ENCODE results near the gene CCN6. TPM values are rescaled to one million over a fixed set of nuclear protein-coding genes. Genes with fewer than 3 reads are reported as not detected.
A peak's percentile ranks its signal among the peaks of the same experiment; 100 is the strongest.

CCN6 gene
- total RNA-seq (not detected), polyA plus RNA-seq (ENCODE audit: insufficient read length in 2 of 2) (under 1 TPM; 0.57 to 0.69 TPM)
- long read RNA-seq, donor 1, result 0 reads
- long read RNA-seq, donor 2, result 0 reads
- long read RNA-seq, donor 3, partial matches to known transcripts, result 8 of 8 reads
- long read RNA-seq, donor 3, other reads (novel, unspliced or antisense), result 0 of 8 reads
- long read RNA-seq, donor 4, result 0 reads

GRCh38 chr6:112054001-112054400, at the start of gene CCN6:
Gene CCN6, plus strand, starts transcription at chr6:112054104. Its CDS starts 254 bp downstream, at chr6:112054358.
- Histone ChIP-seq H3K36me3 (ENCODE audit: control insufficient read depth, insufficient read depth, low read length) (no peaks in the 10 kb centered on the region), H3K27me3 (ENCODE audit: control insufficient read depth, insufficient read depth, low read length) (no peaks in the 10 kb centered on the region), H3K4me1 (ENCODE audit: control insufficient read depth, insufficient read depth, low read length) (no peaks in the 10 kb centered on the region), H3K9me3 (ENCODE audit: control insufficient read depth, insufficient read depth, low read length) (no peaks in the 10 kb centered on the region), H3K4me3 (ENCODE audit: low read depth, low read length) (no peak within 1 kb of the TSS), H3K27ac (ENCODE audit: low read depth, low read length) (no peak within 1 kb of the TSS)
- no peak for DNase-seq (ENCODE audit: low read depth in 4 of 6, low spot score in 6 of 6)
- WGBS (ENCODE audit: insufficient coverage), result 92% methylated on average over 8 of the region's 12 CpGs

DNA sequence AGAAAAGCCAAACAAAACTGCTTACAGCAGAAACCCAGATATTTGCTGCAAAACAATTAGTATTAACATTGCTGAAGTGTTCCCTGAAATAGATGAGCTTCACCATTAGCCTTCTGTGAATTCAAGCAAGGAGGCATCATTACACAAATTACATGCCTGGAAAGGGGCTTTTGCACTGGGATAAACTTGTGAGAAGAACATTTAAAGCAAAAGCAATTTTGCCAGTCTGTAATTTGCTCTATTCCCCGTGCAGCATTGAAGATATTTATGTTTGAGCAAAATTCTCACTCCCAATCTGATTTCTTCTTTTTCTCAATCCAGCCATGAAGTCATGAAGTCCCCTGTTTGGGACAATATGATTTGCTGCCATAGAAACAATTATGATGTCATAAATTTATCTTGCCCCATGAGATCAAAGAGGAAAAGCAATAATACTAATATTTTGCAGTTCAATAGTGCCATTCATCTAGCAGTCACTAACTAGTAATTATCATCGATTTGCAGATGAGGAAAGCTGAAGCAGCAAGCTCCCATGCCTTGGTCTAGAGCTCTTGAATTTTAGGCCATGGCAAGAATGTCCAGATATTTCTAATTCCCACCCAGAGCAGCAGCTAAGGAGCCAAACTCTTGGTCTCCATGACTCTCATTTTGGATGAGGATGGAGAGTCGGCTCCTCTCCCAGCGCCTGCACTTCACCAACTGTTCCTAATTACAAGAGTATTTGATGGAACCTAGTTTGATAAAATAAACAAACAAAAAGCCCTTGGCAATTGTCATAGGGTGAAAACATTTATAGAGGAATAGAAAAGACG, 49.5 kb upstream of the CCN6 start:
- DNase-seq (ENCODE audit: low read depth in 4 of 6, low spot score in 6 of 6), result peak in 1 of 6 donors; percentile 93
- Histone ChIP-seq H3K36me3 (ENCODE audit: control insufficient read depth, insufficient read depth, low read length) (no peaks in the 10 kb centered on the region), H3K4me1 (ENCODE audit: control insufficient read depth, insufficient read depth, low read length) (peaks cover 9% of the 10 kb centered on the region), H3K27ac (ENCODE audit: low read depth, low read length) (no peak overlapping the region), H3K4me3 (ENCODE audit: low read depth, low read length) (no peak overlapping the region), H3K27me3 (ENCODE audit: control insufficient read depth, insufficient read depth, low read length) (no peaks in the 10 kb centered on the region), H3K9me3 (ENCODE audit: control insufficient read depth, insufficient read depth, low read length) (peaks cover 1% of the 10 kb centered on the region)
- 80% methylated on average over 1 of the region's 5 CpGs for WGBS (ENCODE audit: insufficient coverage)

DNA sequence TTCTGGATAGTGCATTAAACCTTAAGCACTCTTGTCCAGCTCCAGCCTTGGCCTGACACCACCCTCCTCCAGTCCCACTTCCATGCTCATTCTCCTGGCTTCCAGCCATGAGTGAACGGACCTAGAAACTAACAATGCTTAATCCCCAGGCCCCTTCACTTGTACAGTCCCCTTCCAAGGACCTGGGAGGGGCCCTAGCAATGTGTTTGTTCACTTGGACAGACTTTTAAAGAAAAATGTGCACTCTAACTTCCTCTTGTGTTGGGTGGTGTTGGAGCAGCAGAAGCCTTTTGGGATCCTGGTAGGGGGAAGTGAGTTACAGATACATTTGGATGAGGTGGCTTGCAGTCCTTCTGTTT, 48.9 kb upstream of the CCN6 start:
- DNase-seq (ENCODE audit: low read depth in 4 of 6, low spot score in 6 of 6), result no peak
- Histone ChIP-seq H3K27ac (ENCODE audit: low read depth, low read length) (no peak overlapping the region), H3K9me3 (ENCODE audit: control insufficient read depth, insufficient read depth, low read length) (peaks cover 1% of the 10 kb centered on the region), H3K27me3 (ENCODE audit: control insufficient read depth, insufficient read depth, low read length) (no peaks in the 10 kb centered on the region), H3K36me3 (ENCODE audit: control insufficient read depth, insufficient read depth, low read length) (no peaks in the 10 kb centered on the region), H3K4me3 (ENCODE audit: low read depth, low read length) (no peak overlapping the region), H3K4me1 (ENCODE audit: control insufficient read depth, insufficient read depth, low read length) (peaks cover 9% of the 10 kb centered on the region)
- no CpG with 5 or more reads among the region's 1 CpG for WGBS (ENCODE audit: insufficient coverage)

DNA sequence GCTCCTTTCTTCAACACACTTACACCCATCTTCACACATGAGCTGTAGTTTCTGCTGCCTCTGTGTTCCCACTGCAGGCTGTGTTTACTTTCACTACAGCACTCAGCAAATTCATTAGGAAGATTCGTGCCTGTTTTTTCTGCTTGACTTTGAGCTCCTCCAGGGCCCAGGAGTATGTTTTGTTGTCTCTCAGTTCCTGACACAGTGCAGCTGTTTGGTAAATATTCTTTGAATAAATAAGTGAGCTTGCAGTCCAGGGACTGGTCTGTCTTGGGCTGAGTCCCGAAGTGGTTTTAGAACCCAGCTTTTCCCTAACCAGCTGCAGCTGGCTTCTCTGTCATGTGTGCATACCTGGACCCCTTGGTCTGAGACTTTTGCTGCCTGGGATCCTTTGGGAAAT, 46.6 kb upstream of the CCN6 start:
- peak in 1 of 6 donors; percentile 9 for DNase-seq (ENCODE audit: low read depth in 4 of 6, low spot score in 6 of 6)
- H3K27ac ChIP-seq (ENCODE audit: low read depth, low read length), result no peak overlapping the region
- 28% methylated on average over 2 of the region's 2 CpGs for WGBS (ENCODE audit: insufficient coverage)

GRCh38 chr6:112007805-112008204, 46.1 kb upstream of the CCN6 start:
- WGBS (ENCODE audit: insufficient coverage), result 75% methylated on average over 3 of the region's 3 CpGs
- H3K27ac ChIP-seq (ENCODE audit: low read depth, low read length), result no peak overlapping the region
- H3K9me3 ChIP-seq (ENCODE audit: control insufficient read depth, insufficient read depth, low read length), result no peaks in the 10 kb centered on the region
- no peak overlapping the region for H3K4me3 ChIP-seq (ENCODE audit: low read depth, low read length)
- H3K4me1 ChIP-seq (ENCODE audit: control insufficient read depth, insufficient read depth, low read length), result peaks cover 9% of the 10 kb centered on the region
- DNase-seq (ENCODE audit: low read depth in 4 of 6, low spot score in 6 of 6), result no peak
- no peaks in the 10 kb centered on the region for H3K36me3 ChIP-seq (ENCODE audit: control insufficient read depth, insufficient read depth, low read length)
- no peaks in the 10 kb centered on the region for H3K27me3 ChIP-seq (ENCODE audit: control insufficient read depth, insufficient read depth, low read length)

More for the DNA sequence above, 46.6 kb upstream of the CCN6 start:
- H3K27me3 ChIP-seq (ENCODE audit: control insufficient read depth, insufficient read depth, low read length), result no peaks in the 10 kb centered on the region
- H3K36me3 ChIP-seq (ENCODE audit: control insufficient read depth, insufficient read depth, low read length), result no peaks in the 10 kb centered on the region
- H3K9me3 ChIP-seq (ENCODE audit: control insufficient read depth, insufficient read depth, low read length), result no peaks in the 10 kb centered on the region
- H3K4me1 ChIP-seq (ENCODE audit: control insufficient read depth, insufficient read depth, low read length), result peaks cover 9% of the 10 kb centered on the region
- H3K4me3 ChIP-seq (ENCODE audit: low read depth, low read length), result no peak overlapping the region

- H3K9me3 ChIP-seq (ENCODE audit: control insufficient read depth, insufficient read depth, low read length), result no peaks in the 10 kb centered on the region
- no peak for DNase-seq (ENCODE audit: low read depth in 4 of 6, low spot score in 6 of 6)
- H3K27ac ChIP-seq (ENCODE audit: low read depth, low read length), result no peak overlapping the region
- peaks cover 9% of the 10 kb centered on the region for H3K4me1 ChIP-seq (ENCODE audit: control insufficient read depth, insufficient read depth, low read length)
- no peaks in the 10 kb centered on the region for H3K36me3 ChIP-seq (ENCODE audit: control insufficient read depth, insufficient read depth, low read length)
- no peak overlapping the region for H3K4me3 ChIP-seq (ENCODE audit: low read depth, low read length)
- H3K27me3 ChIP-seq (ENCODE audit: control insufficient read depth, insufficient read depth, low read length), result no peaks in the 10 kb centered on the region
- 97% methylated on average over 2 of the region's 4 CpGs for WGBS (ENCODE audit: insufficient coverage)
Observed at GRCh38 chr6:112008482-112008881, 45.4 kb upstream of the CCN6 start.

DNA sequence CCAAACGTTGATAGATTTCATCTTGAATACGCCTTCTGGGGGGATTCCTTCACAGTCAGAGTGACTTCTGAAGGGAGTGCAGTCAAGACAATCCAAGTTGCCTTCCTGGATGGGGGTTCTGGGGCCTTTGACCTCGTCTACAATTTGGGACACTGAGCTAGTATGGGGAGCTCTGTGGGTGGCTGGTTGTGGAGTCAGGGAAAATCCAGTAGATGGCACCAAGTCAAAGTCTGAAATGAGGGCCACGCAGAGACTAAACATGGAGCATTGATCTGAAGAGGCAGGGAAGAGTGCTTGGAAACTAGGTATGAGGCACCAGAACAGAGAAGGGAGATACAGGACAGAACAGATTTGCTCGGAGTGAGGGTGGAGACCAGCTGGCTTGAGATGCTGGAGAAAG, 43.6 kb upstream of the CCN6 start:
- Histone ChIP-seq H3K4me3 (ENCODE audit: low read depth, low read length) (no peak overlapping the region), H3K27me3 (ENCODE audit: control insufficient read depth, insufficient read depth, low read length) (no peaks in the 10 kb centered on the region), H3K4me1 (ENCODE audit: control insufficient read depth, insufficient read depth, low read length) (no peaks in the 10 kb centered on the region), H3K36me3 (ENCODE audit: control insufficient read depth, insufficient read depth, low read length) (no peaks in the 10 kb centered on the region), H3K27ac (ENCODE audit: low read depth, low read length) (no peak overlapping the region), H3K9me3 (ENCODE audit: control insufficient read depth, insufficient read depth, low read length) (no peaks in the 10 kb centered on the region)
- WGBS (ENCODE audit: insufficient coverage), result 86% methylated on average over 5 of the region's 5 CpGs
- DNase-seq (ENCODE audit: low read depth in 4 of 6, low spot score in 6 of 6), result no peak

- Histone ChIP-seq H3K27me3 (ENCODE audit: control insufficient read depth, insufficient read depth, low read length) (no peaks in the 10 kb centered on the region), H3K27ac (ENCODE audit: low read depth, low read length) (no peak overlapping the region)
- whole genome bisulfite sequencing (ENCODE audit: insufficient coverage), result no CpG with 5 or more reads among the region's 3 CpGs
Observed at GRCh38 chr6:112013051-112013450, 40.9 kb upstream of the CCN6 start.

GRCh38 chr6:112014483-112014882, 39.4 kb upstream of the CCN6 start:
- H3K27ac ChIP-seq (ENCODE audit: low read depth, low read length), result no peak overlapping the region
- 40% methylated on average over 1 of the region's 2 CpGs for WGBS (ENCODE audit: insufficient coverage)
- H3K4me3 ChIP-seq (ENCODE audit: low read depth, low read length), result no peak overlapping the region
- H3K36me3 ChIP-seq (ENCODE audit: control insufficient read depth, insufficient read depth, low read length), result no peaks in the 10 kb centered on the region
- no peaks in the 10 kb centered on the region for H3K9me3 ChIP-seq (ENCODE audit: control insufficient read depth, insufficient read depth, low read length)
- H3K4me1 ChIP-seq (ENCODE audit: control insufficient read depth, insufficient read depth, low read length), result peaks cover 7% of the 10 kb centered on the region
- no peak for DNase-seq (ENCODE audit: low read depth in 4 of 6, low spot score in 6 of 6)
- no peaks in the 10 kb centered on the region for H3K27me3 ChIP-seq (ENCODE audit: control insufficient read depth, insufficient read depth, low read length)

More at GRCh38 chr6:112013051-112013450, 40.9 kb upstream of the CCN6 start:
- Histone ChIP-seq H3K9me3 (ENCODE audit: control insufficient read depth, insufficient read depth, low read length) (no peaks in the 10 kb centered on the region), H3K36me3 (ENCODE audit: control insufficient read depth, insufficient read depth, low read length) (no peaks in the 10 kb centered on the region), H3K4me3 (ENCODE audit: low read depth, low read length) (no peak overlapping the region), H3K4me1 (ENCODE audit: control insufficient read depth, insufficient read depth, low read length) (peaks cover 1% of the 10 kb centered on the region)
- no peak for DNase-seq (ENCODE audit: low read depth in 4 of 6, low spot score in 6 of 6)

DNA sequence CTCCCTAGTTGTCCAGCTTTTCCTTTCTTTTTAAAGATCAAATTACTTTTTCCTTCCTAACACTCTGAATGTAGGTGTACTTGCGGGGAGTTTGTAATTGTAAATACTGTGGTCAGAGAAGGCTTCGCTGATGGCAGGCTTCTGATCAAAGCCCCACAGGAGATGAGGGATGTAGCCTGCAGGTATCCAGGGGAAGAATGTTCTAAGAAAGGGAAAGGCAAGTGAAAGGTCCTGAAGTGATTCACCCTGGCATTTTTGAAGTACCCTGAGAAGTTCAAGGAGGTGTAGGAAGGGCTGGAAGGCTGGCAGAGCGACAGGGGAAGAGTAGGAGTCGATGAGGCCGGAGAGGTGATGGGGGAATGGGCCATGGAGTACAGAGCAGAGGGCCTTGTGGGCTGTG, 38.2 kb upstream of the CCN6 start:
- H3K36me3 ChIP-seq (ENCODE audit: control insufficient read depth, insufficient read depth, low read length), result no peaks in the 10 kb centered on the region
- H3K4me3 ChIP-seq (ENCODE audit: low read depth, low read length), result no peak overlapping the region
- H3K4me1 ChIP-seq (ENCODE audit: control insufficient read depth, insufficient read depth, low read length), result peaks cover 9% of the 10 kb centered on the region
- no peak overlapping the region for H3K27ac ChIP-seq (ENCODE audit: low read depth, low read length)
- H3K9me3 ChIP-seq (ENCODE audit: control insufficient read depth, insufficient read depth, low read length), result no peaks in the 10 kb centered on the region
- no peak for DNase-seq (ENCODE audit: low read depth in 4 of 6, low spot score in 6 of 6)
- 98% methylated on average over 5 of the region's 5 CpGs for WGBS (ENCODE audit: insufficient coverage)
- H3K27me3 ChIP-seq (ENCODE audit: control insufficient read depth, insufficient read depth, low read length), result no peaks in the 10 kb centered on the region
